Measurements from ENCODE around the gene CCDC85C. TPM values are rescaled to one million over a fixed set of nuclear protein-coding genes. Genes with fewer than 3 reads are reported as not detected.

Gene CCDC85C
- polyA plus RNA-seq, 1 of the 3 experiments (the other 2 are of a cell fraction) = 9.6 TPM

DNA sequence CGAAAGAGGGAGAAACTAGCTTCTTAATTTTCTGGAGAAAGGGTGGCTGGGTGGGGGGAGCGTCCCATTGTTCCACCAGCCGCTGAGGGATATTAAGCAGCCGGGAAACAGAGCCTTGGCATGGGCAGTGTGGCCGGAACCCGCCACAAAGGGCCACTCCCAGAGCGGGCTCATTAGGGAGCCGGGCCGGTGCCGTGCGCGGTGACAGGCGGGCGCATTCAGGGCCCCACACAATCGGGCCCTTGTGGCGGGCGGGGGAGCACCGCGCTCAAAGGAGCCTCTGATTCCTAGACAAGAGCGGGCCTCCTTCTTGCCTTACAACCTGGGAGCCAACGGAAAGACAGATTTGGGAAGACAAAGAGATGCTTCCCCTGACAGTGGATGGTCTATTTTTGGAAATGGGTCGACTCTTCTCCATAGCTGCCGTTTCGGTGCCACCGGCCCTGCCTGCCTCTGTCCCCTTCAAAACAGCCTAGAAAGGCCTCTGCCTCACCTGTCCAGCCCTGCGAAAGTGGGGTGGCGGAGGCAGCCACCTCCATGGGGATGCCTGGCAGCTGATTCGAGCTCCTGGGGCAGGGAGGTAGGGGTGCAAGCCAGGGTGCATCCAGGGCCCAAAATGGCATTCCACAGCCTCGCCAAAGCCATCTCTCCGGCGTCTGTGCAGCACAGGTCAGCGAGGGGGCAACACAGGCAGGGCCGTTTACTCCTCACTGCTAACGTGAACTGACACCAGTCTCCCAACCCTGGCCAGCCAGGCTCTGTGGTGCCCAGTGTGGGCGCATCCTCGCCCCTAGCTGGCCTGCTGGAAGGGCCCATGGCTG is 10.9 kb downstream of the CCDC85C start:
- POLR2A ChIA-PET = no interaction called here
- CTCF ChIA-PET = interaction anchor here (1.5 kb wide), 1 partner anchor 35 kb away, joined by 3 read pairs; no protein-coding TSS in a partner anchor
- TF ChIP-seq POLR2AphosphoS5 (IDR thresholded peaks at IDR 0.05; ENCODE audit: low read depth, low read length) (no peak), RXRA (IDR thresholded peaks at IDR 0.05; ENCODE audit: borderline replicate concordance, low read depth) (no peak), EP300 (IDR thresholded peaks at IDR 0.05; ENCODE audit: borderline replicate concordance in 1 of 2, low read depth in 1 of 2, low read length in 1 of 2) (no peak), NRF1 (IDR thresholded peaks at IDR 0.05; ENCODE audit: low read depth, low read length) (no peak), ELF1 (IDR thresholded peaks at IDR 0.05) (no peak), EZH2phosphoT487 (IDR thresholded peaks at IDR 0.05; ENCODE audit: borderline replicate concordance, low read depth) (no peak), TCF12 (IDR thresholded peaks at IDR 0.05) (no peak), TAF1 (IDR thresholded peaks at IDR 0.05; ENCODE audit: borderline replicate concordance, low read depth, low read length) (no peak), GABPA (IDR thresholded peaks at IDR 0.05; ENCODE audit: low read depth) (no peak), TEAD4 (IDR thresholded peaks at IDR 0.05; ENCODE audit: borderline replicate concordance, insufficient read depth) (no peak), GATA2 (CRISPR knock-in tag; IDR thresholded peaks at IDR 0.05) (no peak), NFIC (IDR thresholded peaks at IDR 0.05; ENCODE audit: borderline replicate concordance) (no peak)
- TF ChIP-seq, protein P1, sequence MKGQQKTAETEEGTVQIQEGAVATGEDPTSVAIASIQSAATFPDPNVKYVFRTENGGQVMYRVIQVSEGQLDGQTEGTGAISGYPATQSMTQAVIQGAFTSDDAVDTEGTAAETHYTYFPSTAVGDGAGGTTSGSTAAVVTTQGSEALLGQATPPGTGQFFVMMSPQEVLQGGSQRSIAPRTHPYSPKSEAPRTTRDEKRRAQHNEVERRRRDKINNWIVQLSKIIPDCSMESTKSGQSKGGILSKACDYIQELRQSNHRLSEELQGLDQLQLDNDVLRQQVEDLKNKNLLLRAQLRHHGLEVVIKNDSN (IDR thresholded peaks at IDR 0.05; ENCODE audit: borderline replicate concordance, low read depth) = no peak
- TF ChIP-seq, protein P2, sequence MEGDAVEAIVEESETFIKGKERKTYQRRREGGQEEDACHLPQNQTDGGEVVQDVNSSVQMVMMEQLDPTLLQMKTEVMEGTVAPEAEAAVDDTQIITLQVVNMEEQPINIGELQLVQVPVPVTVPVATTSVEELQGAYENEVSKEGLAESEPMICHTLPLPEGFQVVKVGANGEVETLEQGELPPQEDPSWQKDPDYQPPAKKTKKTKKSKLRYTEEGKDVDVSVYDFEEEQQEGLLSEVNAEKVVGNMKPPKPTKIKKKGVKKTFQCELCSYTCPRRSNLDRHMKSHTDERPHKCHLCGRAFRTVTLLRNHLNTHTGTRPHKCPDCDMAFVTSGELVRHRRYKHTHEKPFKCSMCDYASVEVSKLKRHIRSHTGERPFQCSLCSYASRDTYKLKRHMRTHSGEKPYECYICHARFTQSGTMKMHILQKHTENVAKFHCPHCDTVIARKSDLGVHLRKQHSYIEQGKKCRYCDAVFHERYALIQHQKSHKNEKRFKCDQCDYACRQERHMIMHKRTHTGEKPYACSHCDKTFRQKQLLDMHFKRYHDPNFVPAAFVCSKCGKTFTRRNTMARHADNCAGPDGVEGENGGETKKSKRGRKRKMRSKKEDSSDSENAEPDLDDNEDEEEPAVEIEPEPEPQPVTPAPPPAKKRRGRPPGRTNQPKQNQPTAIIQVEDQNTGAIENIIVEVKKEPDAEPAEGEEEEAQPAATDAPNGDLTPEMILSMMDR (IDR thresholded peaks at IDR 0.05) = no peak
- no peaks in the 10 kb centered on the region for H3K36me3 ChIP-seq (replicated peaks in 1 of 2; ENCODE audit: control insufficient read depth in 1 of 2, insufficient read depth in 2 of 2, low read length in 1 of 2)
- peaks cover 17 to 91% of the 10 kb centered on the region in 2 experiments; a peak in 3 of 4 replicates for H3K4me1 ChIP-seq (ENCODE audit: control insufficient read depth in 1 of 2, insufficient read depth in 2 of 2, low read depth in 1 of 2, low read length in 1 of 2)
- no peak overlapping the region for H2AFZ ChIP-seq (ENCODE audit: low read depth)
- no peak overlapping the region for H3K4me3 ChIP-seq (ENCODE audit: low read depth in 2 of 2, low read length in 1 of 2)
- H3K9me2 ChIP-seq = no peaks in the 10 kb centered on the region
- 96% methylated on average over 14 of the region's 36 CpGs for WGBS (ENCODE audit: low lambda C conversion rate)
- H3K9me3 ChIP-seq = no peaks in the 10 kb centered on the region
- peaks cover 31% of the 10 kb centered on the region; the same call in 1 of the 2 replicates for H4K20me1 ChIP-seq (ENCODE audit: insufficient read depth)
- no peak for DNase-seq
- peaks cover 96% of the 10 kb centered on the region for H3K79me2 ChIP-seq (ENCODE audit: insufficient read depth)
- no peak overlapping the region for H3K4me2 ChIP-seq
- H3K27me3 ChIP-seq (ENCODE audit: insufficient read depth) = no peaks in the 10 kb centered on the region
- H3F3A ChIP-seq (replicated peaks; ENCODE audit: insufficient read depth) = no peaks in the 10 kb centered on the region
- no peak overlapping the region for H3K9ac ChIP-seq
- peak overlapping the region in 1 of 2 experiments; percentile 53; a peak in 1 of 4 replicates for H3K27ac ChIP-seq (ENCODE audit: low read depth in 2 of 2, low read length in 1 of 2)

DNA sequence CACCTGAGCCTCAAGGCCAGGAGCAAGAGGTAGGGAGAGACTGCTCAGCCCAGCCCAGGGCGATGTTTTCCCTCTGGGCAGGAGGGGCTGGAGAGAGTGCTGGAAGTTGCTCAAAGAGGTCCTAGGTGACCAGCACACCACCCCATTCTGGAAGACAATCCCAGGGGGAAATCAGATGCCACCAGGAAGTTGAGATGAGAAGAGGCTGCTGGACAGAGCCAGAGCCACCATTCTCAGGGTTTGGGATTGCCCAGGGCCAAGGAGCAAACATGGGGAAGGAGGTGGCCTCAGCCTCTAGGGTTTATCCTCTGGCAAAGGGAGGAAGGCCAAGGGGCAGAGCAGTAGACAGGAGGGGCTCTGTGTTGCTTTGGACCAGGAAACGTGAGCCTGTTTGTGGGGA is 11.6 kb downstream of the CCDC85C start:
- ChIA-PET CTCF (interaction anchor here (1.5 kb wide), 1 partner anchor 36 kb away, joined by 3 read pairs; no protein-coding TSS in a partner anchor), POLR2A (no interaction called here)
- TF ChIP-seq, protein P3, sequence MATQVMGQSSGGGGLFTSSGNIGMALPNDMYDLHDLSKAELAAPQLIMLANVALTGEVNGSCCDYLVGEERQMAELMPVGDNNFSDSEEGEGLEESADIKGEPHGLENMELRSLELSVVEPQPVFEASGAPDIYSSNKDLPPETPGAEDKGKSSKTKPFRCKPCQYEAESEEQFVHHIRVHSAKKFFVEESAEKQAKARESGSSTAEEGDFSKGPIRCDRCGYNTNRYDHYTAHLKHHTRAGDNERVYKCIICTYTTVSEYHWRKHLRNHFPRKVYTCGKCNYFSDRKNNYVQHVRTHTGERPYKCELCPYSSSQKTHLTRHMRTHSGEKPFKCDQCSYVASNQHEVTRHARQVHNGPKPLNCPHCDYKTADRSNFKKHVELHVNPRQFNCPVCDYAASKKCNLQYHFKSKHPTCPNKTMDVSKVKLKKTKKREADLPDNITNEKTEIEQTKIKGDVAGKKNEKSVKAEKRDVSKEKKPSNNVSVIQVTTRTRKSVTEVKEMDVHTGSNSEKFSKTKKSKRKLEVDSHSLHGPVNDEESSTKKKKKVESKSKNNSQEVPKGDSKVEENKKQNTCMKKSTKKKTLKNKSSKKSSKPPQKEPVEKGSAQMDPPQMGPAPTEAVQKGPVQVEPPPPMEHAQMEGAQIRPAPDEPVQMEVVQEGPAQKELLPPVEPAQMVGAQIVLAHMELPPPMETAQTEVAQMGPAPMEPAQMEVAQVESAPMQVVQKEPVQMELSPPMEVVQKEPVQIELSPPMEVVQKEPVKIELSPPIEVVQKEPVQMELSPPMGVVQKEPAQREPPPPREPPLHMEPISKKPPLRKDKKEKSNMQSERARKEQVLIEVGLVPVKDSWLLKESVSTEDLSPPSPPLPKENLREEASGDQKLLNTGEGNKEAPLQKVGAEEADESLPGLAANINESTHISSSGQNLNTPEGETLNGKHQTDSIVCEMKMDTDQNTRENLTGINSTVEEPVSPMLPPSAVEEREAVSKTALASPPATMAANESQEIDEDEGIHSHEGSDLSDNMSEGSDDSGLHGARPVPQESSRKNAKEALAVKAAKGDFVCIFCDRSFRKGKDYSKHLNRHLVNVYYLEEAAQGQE (IDR thresholded peaks at IDR 0.05; ENCODE audit: low read depth, low read length) = peak; percentile 73; the same call in 1 of the 2 replicates
- TF ChIP-seq RCOR1 (IDR thresholded peaks at IDR 0.05; ENCODE audit: low read length) = no peak
- no peaks in the 10 kb centered on the region for H3K9me3 ChIP-seq
- no peaks in the 10 kb centered on the region for H3F3A ChIP-seq (replicated peaks; ENCODE audit: insufficient read depth)
- H3K36me3 ChIP-seq (replicated peaks in 1 of 2; ENCODE audit: control insufficient read depth in 1 of 2, insufficient read depth in 2 of 2, low read length in 1 of 2) = no peaks in the 10 kb centered on the region
- no peak overlapping the region for H3K4me3 ChIP-seq (ENCODE audit: low read depth in 2 of 2, low read length in 1 of 2)
- no peak for DNase-seq
- H3K79me2 ChIP-seq (ENCODE audit: insufficient read depth) = peaks cover 96% of the 10 kb centered on the region
- peaks cover 31% of the 10 kb centered on the region; the same call in 1 of the 2 replicates for H4K20me1 ChIP-seq (ENCODE audit: insufficient read depth)
- H3K27me3 ChIP-seq (ENCODE audit: insufficient read depth) = no peaks in the 10 kb centered on the region
- H3K9ac ChIP-seq = no peak overlapping the region
- no peak overlapping the region for H3K4me2 ChIP-seq
- no peak overlapping the region for H2AFZ ChIP-seq (ENCODE audit: low read depth)
- H3K9me2 ChIP-seq = no peaks in the 10 kb centered on the region
- 94% methylated on average over 2 of the region's 2 CpGs for WGBS (ENCODE audit: low lambda C conversion rate)
- H3K27ac ChIP-seq (ENCODE audit: low read depth in 2 of 2, low read length in 1 of 2) = peak overlapping the region in 1 of 2 experiments; percentile 53; a peak in 1 of 4 replicates
- H3K4me1 ChIP-seq (ENCODE audit: control insufficient read depth in 1 of 2, insufficient read depth in 2 of 2, low read depth in 1 of 2, low read length in 1 of 2) = peaks cover 19 to 91% of the 10 kb centered on the region in 2 experiments; a peak in 3 of 4 replicates
